CD4-positive, alpha-beta T cell treated with Interleukin-17A for 4 hours (primary cell): ENCODE measurements around the gene CNTN1.

ENCODE experiments used
- DNase-seq: peaks from one replicate; pipeline ENCODE4 v3.0.0-alpha.2; 2020; ENCODE audit warnings: mixed read lengths

CNTN1 gene

DNA sequence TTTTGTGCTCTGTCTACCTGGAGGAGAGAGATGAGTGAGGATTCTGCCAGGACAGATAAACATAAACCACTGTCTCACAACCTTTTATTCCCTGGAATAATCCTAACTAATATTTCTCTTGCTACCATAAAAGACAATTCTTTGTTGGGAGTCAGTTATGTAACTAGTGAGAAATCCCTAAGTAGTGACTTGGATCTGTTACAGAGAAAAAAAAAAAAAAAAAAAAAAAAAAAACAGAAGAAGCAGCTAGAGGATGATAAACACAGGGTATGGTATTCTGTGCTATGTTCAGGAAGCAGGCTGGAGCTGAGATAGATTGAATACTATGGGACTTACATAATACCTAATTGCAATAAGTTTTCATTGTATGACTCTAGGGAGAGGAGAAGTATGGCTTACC is 178.7 kb downstream of the CNTN1 start:
- DNase-seq, result no peak

DNA sequence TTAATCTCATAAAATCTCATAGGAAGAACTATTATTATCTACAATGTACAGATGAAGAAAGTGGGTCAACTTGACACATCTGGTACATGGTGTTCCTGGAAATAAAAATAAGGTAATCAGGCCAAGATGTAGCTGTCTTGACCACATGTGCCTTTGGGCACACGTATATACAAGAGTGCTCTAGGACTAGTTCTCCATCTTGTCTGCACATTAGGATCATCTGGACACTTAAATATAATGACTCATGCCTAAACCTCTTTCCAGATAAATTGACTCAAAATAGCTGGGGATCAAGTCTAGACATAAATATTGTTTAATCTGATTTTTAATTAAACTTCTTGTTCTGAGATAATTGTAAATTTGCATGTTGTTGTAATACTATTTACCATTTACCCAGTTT is 182.6 kb downstream of the CNTN1 start:
- DNase-seq, result no peak

DNA sequence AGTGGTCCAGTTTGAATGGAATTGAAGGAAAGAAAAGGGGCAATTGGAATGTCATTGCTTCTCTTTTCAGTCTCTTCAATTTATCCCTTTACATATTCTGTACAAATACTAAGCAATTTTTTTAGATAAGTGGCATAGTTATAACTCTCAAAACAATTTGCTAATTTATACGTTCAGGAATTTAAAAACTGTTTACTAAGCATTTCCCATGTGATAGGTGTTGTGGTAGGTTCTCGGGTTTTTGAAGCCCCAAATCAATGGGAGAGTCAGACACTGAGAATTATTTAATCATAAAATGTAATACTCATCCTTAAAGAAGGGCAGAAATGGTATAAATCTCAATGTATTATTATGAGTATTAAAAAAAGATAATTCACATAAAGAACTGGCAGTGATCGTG is 197.1 kb downstream of the CNTN1 start:
- no peak for DNase-seq

DNA sequence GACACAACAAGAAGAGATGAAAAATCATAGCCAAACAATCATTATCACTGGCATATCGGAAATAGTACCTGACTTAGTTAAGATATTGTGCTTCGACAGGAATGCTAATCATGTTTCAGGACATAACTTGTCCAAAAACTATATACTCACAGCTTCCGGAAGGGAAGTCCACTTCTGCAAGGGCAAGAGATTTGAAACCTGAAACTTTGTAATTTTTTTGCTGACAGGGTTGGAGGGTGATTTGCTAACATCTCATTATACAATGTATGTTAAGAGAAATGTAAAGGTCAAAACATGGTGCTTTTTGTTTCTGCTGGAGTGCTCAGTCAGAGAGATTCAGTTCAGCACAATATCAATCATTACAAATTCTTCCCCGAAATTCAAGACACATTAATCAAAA is 200.3 kb downstream of the CNTN1 start:
- no peak for DNase-seq

DNA sequence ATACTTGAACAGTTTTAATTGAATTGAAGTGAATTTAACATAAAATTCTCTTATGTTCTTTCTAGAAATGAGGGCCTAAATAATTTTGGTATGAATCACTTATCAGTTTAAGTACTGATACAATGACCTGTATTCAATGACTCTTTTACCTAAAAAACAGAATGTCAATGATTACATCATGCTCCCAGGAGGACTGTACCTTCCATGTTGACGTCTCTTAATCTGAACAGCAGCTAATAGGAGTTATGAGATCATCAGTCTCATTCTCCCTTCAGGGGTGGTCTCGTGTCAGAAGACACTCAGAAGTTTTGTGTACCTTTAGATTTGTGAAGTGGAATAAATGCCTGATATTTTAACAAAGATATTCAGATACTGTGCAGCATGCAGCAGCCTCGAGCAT is 206.3 kb downstream of the CNTN1 start:
- DNase-seq, result no peak

DNA sequence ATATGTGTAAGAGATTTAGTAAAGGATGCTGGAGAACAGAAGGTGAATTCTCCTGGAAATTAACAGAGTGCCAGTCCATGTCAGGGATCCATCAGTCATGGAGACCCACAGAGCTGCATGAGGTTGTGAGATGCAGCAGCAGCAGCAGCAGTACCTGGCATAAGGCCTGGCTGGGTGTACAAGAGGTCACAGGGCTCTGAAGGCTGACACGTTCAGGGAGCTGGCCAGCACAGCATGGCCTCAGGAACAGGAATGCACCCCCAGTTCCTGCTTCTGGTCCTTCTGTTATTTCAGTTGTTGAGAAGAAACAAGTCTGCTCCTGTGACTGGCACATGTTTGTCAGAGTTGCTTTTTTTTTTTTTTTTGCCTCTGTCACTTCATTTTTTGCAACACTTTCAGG is 210.8 kb downstream of the CNTN1 start:
- DNase-seq, result no peak

DNA sequence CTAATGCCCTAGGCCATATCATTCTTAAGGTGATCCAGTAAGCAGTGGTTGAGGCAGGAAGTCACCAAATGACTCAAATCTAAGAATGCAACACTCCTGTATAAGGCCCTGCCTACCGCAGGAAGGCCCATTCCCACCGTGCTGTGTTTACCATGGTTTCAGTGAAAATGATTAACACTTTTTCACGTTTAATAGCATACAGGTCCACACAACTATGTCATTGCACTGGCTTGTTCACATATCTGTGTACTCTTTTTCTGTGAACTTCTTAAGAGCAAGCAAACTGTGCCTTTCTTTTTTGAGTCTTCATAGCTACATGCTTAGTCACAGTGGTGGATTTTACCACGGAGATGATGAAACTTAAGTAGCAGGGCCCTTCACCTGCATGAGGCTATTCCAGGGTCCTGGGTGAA is 214.9 kb downstream of the CNTN1 start:
- DNase-seq, result no peak

DNA sequence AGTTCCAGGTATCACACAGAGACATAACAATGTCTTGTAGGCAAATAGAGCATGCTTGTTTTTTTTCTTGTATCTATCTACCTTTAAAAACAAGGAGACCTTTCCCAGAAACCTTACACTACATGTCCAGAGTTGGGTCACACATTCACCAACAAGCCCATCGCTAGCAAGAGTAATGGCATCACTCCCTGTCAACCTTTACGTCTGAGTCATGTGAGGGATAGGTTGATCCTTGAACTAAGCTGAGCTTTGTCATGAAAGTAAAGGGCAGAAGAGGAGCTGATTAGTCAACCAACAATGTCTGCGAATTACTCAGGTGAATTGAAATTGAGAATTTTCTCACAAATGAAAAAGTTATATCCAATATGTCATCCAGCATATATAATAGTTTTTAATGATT is 219.4 kb downstream of the CNTN1 start:
- DNase-seq, result no peak

DNA sequence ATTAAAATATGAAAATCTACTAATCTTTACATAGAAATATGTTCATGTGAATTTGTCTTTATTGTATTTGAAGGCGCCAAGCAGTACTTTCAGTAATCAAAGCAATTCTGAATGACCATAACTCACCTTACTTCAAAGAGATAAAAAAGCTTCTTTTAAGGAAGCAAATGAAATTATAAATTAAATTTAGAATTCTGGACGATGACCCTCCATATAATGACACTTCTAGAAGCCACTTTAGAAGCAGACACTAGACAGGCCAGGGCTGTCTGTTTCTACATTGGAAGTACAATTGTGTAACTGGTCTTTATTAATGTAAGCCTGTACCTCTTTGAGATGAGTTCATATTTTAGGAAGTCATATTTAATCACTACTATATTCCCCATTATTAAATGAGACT is 222.9 kb downstream of the CNTN1 start:
- DNase-seq, result no peak

DNA sequence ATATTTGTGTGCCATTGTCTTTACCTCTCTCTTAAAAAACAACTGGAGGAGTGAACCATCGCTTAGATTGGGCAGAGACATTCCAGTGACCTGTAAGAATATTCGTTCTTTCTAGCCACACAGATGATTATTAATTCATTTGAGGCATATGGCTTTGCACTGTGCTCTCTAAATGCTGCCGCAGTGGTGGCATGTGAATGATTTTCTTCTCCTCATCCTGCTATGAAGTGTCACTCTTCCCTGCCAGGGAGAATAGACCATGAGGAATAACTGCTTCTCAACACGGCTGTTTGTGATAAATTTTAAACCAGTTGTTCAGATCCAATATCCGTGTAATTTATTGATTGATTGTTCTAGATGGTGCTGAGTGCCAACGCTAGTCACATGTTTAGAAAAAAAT is 225.3 kb downstream of the CNTN1 start:
- no peak for DNase-seq

DNA sequence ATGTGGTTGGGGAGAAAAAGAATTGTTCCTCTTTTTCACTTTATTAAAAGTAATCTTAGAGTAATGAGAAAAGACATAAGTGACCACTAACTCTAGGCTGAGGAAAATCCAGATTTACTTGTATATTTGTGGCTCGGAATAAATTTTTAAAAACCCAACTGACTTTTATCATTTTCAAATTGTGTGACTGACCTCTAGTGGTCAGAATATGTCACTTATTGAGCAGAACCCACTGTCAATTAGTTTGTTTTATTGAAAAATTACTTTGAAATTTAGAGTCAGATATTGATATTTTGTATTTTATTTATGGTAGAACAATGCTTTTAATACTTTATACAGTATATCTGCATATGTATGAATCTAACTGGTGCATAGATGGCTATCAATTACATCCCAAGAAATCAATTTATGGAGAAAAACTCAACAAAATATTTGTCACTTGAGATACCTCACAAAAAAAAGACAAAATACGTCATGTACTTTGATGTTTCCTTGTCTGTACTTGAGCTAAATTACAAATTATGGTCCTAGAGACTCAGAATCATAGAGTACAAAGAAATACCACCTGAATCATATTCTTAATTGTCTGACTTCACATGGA is 229.4 kb downstream of the CNTN1 start:
- DNase-seq, result no peak

DNA sequence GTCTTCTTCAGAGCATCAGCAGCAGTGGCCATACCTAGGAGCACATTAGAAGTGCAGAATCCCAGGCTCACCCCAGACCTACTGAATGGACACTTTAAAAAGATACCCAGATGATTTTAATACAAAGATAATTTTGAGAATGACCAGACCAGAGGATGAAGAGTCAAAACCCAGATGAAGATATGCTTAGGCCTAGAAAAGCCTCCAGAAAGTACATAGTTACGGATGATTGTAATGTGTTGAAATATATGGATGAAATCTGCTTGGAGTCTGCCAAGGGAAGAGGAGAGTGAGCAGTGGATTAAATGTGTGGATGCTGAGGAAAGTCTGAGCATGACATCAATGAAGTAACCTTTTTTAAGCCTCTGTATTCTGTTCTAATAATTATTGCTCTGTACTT is 245.7 kb downstream of the CNTN1 start:
- no peak for DNase-seq

DNA sequence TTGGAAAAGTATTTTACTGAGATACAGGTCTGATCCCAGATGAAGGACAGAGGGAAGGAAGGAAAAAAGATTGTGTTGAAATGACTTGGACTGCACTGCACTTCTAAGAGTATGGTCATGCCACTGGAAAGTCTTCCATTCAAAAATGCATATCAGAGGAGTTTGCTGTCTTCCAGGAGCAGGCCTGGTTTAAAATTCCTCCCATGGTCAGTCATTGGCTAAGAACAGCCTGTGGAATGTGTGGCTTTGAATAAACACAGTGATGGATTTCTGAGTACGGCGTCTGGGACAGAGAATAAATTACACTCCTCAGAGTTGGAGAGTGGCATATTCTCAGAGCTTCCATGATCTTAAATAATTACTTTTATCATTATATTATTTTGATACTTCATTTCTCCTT is 250.1 kb downstream of the CNTN1 start:
- DNase-seq, result no peak

DNA sequence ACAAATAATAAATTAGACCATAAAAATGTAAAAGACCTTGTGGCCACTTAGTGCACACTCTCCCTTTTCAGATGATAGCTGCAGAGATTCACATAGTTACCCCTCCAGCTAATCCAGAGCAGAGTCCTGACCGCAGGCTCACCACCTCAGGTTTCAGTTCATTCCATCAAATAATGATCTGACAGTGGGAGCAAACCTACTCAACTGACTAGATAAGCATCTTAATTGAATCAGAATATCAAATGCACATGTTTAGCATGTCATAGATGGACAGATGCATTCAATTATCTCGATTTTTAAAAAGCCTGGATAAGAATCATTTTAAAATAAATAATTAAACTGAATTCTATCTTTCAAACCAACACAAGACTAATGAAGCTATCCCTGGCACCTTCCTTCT is 253.5 kb downstream of the CNTN1 start:
- DNase-seq, result no peak

DNA sequence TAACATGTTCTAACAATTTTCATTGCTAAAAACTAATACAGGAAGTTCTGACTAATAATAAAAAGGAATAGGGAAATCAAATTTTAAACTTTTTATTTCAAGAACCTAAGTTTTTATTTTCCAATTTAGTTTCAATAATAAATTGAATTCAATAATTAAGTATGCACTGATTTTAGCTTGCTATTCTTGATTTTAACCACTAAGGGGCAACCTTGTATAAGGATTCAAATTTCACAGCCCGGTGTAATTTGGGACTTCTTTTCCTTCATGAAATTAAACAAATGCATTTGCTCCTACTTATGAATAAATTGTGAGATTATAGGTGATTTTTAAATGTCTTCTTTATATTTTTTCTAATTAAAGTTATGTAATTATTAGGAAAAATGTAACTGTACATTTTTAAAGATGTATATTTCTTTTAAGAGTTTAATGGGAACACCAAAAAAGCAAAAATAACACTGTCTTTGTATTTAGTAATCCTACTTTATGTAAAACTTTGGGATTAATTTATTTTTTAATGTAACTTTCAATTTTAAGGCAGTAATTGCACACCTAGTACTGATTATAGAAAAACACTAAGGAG is 254.5 kb downstream of the CNTN1 start:
- no peak for DNase-seq

DNA sequence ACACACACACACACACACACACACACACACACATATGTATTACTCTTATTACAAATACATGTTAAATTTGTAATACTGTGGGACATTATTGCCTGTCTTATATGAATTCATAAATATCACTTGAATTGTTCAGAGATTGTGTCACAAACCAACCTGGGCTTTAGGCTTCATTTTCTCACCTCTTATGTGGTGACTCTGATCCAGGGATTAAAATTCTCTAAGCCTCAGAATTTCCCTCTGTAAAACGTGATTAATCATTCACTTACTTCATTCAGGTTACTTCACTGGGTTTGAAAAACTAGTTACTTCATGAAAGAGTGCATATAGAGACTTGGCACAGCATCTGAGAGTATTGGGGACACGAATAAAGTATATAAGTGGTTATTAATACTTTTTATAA is 255.6 kb downstream of the CNTN1 start:
- DNase-seq, result no peak

DNA sequence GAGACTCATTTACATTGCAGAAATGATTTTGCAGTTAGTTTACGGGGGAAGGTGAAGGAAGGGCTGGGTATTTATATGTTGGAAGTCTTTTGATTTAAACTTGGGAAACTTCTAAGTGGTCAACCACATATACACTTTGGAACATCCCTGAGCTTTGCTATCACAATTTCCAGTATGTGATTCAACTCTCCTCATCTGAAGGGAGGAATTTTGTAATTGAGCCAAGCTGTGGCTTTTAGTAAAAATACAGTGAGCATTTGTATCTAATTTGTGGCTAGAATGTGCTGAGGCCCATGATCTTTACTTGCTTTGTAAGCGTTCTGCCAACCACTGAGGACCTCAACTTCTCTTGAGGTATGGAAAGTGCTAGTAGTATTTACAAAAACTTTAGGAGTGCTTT is 260.8 kb downstream of the CNTN1 start:
- no peak for DNase-seq

DNA sequence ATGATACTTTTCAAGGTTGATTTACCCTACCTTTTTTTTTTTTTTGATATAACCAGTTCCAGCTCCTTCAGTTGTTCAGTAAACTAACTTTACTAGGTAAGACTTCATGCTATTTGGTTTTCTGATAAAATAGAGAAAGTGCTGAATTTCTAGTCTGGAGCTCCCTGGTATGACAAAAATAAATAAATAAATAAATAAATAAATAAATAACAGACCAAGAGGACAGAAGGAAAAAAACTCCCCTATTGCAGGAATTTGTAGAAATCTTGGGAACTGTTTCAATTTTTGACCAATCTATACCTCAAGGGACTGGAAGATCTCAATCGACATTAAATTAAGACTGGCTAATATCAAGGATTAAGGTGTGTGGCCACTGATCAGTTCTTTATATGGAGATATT is 265.2 kb downstream of the CNTN1 start:
- DNase-seq, result no peak

DNA sequence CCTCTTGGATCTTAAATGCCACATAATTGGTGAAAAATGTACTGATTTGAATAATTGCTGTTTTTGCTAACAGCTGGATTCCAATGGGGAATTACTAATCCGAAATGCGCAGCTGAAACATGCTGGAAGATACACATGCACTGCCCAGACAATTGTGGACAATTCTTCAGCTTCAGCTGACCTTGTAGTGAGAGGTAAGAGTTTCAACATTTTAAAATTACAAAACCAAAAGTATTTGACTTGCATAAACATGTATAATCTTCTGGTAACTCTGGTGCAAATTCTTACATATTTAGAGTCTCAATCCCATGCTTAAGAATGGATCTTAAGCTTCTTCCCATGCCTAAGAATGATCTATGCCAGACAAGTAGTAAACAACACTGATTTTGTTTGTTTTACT is 266.8 kb downstream of the CNTN1 start:
- DNase-seq, result no peak

DNA sequence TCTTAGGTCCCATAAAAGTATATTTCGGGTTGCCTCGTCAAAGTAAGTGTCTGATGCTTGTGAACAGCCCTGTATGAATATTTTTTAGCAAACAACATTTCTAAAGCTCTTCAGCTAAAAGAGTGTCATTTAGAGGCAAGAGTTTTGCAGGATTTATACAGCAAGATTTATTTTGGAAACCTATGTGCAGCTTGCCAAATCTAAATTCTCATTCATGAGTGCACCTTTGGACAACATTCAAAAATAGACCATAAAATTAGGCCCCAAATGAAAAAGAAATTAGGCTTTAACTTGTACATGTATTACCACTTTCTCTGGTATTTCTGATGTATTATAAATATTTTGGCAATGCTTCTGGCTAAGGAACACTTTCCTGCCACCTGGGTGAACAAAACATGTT is 271.5 kb downstream of the CNTN1 start:
- DNase-seq, result no peak

DNA sequence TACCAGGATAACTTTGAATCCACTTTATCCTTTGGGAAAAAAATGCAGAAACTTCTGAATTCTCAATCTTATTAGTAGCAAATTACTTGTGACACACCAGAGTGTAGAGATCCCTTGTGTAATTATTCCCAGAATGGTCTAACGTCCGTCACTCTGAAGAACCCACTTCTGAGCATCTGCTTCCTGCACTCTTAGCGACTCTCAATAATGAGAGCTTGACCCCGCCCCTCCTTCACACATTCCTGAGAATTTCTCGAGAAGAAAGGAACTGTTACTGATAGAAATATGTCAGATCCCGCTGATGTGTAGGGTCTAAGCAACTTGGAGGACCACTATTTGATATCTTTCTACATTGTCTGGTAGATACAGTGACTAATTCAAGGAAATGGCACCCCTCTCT is 277.6 kb downstream of the CNTN1 start:
- DNase-seq, result no peak

DNA sequence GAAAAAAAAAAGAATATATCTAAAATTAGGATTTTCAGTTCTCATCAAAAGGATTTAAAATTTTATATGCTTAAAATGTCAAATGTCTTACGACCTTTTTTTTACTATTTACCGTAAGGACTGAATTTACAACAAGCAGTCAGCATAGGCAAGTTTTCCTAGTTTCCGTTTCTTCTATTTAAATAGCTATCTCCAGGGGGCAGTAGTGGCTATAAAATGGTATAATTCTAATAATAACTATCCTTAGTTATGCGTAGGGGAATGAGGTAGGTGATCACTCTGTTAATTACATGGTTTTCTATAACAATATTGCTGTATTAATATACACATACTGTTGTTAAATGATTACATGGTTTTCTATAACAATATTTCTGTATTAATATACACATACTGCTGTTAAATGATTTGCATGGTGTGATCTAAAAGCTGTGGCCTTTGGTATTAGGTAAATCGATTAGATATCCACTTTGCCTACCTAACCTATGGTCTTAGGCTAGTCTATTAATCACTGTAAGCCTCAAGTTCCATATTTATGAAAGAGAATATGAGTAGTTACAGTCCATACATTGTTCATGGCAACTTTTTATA is 278.2 kb downstream of the CNTN1 start:
- DNase-seq, result no peak

DNA sequence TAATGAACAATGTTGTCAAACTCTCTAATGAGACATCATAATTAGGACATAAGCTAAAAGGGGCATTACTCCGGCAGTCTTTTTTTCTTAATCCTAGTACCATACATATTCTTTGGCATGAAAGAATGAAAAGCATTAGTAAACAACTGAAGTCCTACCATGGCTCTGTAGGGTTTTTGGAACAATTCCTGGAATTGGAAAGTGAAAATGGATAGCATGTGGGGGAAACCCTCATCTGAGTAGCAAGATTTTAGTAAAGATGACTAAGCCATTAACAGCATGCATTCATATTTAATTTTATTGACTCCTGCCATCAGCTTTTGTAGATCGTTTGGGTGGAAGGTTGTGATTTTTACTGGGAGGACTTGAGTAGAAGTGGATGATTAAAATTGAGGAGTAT is 279.7 kb downstream of the CNTN1 start:
- no peak for DNase-seq

DNA sequence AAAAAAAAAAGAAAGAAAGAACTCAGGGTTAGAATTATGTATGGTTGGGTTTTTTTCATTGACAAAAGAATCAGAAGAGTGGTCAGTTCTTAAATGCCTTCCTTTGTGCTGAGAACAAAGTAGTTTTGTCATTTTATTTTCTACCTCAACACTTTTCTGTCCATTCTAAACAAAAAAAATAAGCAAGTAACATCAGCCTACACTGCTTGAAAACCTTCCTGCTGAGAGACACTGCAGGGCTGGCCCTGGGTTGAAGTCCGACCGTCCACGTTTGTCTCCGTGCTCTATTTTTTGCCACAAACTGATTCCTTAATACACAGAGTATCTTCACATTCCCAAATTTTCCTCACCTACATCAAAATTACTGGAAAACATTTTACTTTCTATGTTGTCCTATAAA is 284.3 kb downstream of the CNTN1 start:
- DNase-seq, result no peak

DNA sequence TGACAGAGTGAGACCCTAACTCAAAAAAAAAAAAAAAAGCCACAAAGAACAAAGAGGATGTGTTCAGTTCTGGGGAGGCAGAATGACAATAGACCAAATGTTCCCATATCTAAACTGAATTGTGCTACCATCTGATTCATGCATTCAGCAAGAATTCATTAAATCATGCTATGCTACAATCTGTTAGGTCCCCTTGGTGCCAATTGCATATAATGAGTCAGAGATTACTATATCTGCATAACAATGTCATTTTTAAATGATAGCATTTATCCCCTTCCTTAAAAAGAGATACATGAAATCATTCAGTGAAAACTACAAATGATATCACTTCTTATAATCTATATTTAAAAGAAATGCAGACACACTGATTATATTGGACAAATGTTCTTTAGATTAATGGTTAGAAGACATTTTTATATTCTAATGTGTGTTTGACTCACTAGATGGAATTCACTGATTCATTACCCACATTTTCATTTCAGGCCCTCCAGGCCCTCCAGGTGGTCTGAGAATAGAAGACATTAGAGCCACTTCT is 288.3 kb downstream of the CNTN1 start:
- DNase-seq, result no peak
